WTC11 (cell line): ENCODE data around the gene SLC8A1.

Experiments used
- JUN ChIP-seq: sonication (generic); formaldehyde crosslinking; IDR thresholded peaks from 2 replicates; pipeline ENCODE4 v1.8.0; 2023; ENCODE audit warnings: mild to moderate bottlenecking, missing genetic modification reagents
- KAT7 ChIP-seq: sonication (generic); formaldehyde crosslinking; IDR thresholded peaks from 2 replicates; pipeline ENCODE4 v1.8.1; 2023; ENCODE audit warnings: missing genetic modification reagents, mild to moderate bottlenecking, borderline replicate concordance
- NR1H2 ChIP-seq: sonication (generic); formaldehyde crosslinking; IDR thresholded peaks from 2 replicates; pipeline ENCODE4 v1.9.0; 2021; ENCODE audit warnings: mild to moderate bottlenecking, moderate library complexity, missing genetic modification reagents
- NR3C1 ChIP-seq: sonication (generic); formaldehyde crosslinking; conservative IDR thresholded peaks from 2 replicates; pipeline ENCODE4 v1.8.1; 2023; ENCODE audit warnings: low read depth, mild to moderate bottlenecking, missing genetic modification reagents
- TCF7 ChIP-seq: sonication (generic); formaldehyde crosslinking; IDR thresholded peaks from 2 replicates; pipeline ENCODE4 v1.8.0; 2022; ENCODE audit warnings: mild to moderate bottlenecking, low read depth, missing genetic modification reagents, moderate library complexity
- ZNF138 ChIP-seq: sonication (generic); formaldehyde crosslinking; conservative IDR thresholded peaks from 2 replicates; pipeline ENCODE4 v1.8.1; 2022; ENCODE audit warnings: mild to moderate bottlenecking, moderate library complexity, missing genetic modification reagents
- TF ChIP-seq, protein P1 (sequence below): fragments of 200-600 bp; IDR thresholded peaks from 2 replicates; pipeline ENCODE4 v1.8.0; 2022; ENCODE audit warnings: antibody characterized with exemption
- TF ChIP-seq, protein P2 (sequence below): sonication (generic); formaldehyde crosslinking; IDR thresholded peaks from 2 replicates; pipeline ENCODE4 v1.8.1; 2023; ENCODE audit warnings: mild to moderate bottlenecking, missing genetic modification reagents, moderate library complexity
- TF ChIP-seq, protein P3 (sequence below): fragments of 250-450 bp; sonication (Bioruptor Pico); IDR thresholded peaks from 2 replicates; pipeline ENCODE4 v1.8.0; 2021; ENCODE audit warnings: mild to moderate bottlenecking
- TF ChIP-seq, protein P4 (sequence below): sonication (generic); formaldehyde crosslinking; IDR thresholded peaks from 2 replicates; pipeline ENCODE4 v1.8.0; 2022; ENCODE audit warnings: mild to moderate bottlenecking, missing genetic modification reagents
- TF ChIP-seq, protein P5 (sequence below): sonication (generic); formaldehyde crosslinking; conservative IDR thresholded peaks from 2 replicates; pipeline ENCODE4 v1.8.1; 2022; ENCODE audit warnings: mild to moderate bottlenecking, missing genetic modification reagents
- TF ChIP-seq, protein P6 (sequence below): sonication (generic); formaldehyde crosslinking; IDR thresholded peaks from 2 replicates; pipeline ENCODE4 v1.8.0; 2023; ENCODE audit warnings: mild to moderate bottlenecking, missing genetic modification reagents

DNA sequence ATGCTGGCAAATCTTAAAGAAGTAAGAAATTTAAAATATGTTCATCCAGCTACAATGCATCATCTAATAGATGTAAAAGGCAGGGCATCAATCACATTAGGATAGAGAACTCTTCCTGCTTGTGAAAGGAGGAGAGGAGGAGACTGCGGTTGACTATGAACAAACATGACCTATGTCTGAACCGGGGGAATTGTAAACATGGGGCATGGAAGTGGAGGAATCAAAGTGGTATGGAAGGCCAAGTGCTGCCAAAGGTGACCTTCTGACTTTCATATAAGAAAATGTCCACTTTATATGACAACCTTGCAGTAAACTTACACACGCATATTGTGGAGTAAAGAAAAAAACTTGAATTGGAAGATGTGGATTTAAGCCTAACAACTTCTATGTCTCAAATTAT is 20.0 kb upstream of the SLC8A1 start:
- TF ChIP-seq, protein P1, sequence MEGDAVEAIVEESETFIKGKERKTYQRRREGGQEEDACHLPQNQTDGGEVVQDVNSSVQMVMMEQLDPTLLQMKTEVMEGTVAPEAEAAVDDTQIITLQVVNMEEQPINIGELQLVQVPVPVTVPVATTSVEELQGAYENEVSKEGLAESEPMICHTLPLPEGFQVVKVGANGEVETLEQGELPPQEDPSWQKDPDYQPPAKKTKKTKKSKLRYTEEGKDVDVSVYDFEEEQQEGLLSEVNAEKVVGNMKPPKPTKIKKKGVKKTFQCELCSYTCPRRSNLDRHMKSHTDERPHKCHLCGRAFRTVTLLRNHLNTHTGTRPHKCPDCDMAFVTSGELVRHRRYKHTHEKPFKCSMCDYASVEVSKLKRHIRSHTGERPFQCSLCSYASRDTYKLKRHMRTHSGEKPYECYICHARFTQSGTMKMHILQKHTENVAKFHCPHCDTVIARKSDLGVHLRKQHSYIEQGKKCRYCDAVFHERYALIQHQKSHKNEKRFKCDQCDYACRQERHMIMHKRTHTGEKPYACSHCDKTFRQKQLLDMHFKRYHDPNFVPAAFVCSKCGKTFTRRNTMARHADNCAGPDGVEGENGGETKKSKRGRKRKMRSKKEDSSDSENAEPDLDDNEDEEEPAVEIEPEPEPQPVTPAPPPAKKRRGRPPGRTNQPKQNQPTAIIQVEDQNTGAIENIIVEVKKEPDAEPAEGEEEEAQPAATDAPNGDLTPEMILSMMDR = no peak
- no peak for TF ChIP-seq ZNF138 (CRISPR knock-in tag)
- TF ChIP-seq, protein P2, sequence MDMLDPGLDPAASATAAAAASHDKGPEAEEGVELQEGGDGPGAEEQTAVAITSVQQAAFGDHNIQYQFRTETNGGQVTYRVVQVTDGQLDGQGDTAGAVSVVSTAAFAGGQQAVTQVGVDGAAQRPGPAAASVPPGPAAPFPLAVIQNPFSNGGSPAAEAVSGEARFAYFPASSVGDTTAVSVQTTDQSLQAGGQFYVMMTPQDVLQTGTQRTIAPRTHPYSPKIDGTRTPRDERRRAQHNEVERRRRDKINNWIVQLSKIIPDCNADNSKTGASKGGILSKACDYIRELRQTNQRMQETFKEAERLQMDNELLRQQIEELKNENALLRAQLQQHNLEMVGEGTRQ = no peak
- no peak for TF ChIP-seq JUN (CRISPR knock-in tag)
- TF ChIP-seq, protein P3, sequence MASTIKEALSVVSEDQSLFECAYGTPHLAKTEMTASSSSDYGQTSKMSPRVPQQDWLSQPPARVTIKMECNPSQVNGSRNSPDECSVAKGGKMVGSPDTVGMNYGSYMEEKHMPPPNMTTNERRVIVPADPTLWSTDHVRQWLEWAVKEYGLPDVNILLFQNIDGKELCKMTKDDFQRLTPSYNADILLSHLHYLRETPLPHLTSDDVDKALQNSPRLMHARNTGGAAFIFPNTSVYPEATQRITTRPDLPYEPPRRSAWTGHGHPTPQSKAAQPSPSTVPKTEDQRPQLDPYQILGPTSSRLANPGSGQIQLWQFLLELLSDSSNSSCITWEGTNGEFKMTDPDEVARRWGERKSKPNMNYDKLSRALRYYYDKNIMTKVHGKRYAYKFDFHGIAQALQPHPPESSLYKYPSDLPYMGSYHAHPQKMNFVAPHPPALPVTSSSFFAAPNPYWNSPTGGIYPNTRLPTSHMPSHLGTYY (CRISPR knock-in tag) = no peak
- no peak for TF ChIP-seq NR3C1
- TF ChIP-seq TCF7 = no peak
- TF ChIP-seq NR1H2 (CRISPR knock-in tag) = no peak
- TF ChIP-seq, protein P4, sequence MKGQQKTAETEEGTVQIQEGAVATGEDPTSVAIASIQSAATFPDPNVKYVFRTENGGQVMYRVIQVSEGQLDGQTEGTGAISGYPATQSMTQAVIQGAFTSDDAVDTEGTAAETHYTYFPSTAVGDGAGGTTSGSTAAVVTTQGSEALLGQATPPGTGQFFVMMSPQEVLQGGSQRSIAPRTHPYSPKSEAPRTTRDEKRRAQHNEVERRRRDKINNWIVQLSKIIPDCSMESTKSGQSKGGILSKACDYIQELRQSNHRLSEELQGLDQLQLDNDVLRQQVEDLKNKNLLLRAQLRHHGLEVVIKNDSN (CRISPR knock-in tag) = no peak
- TF ChIP-seq, protein P5, sequence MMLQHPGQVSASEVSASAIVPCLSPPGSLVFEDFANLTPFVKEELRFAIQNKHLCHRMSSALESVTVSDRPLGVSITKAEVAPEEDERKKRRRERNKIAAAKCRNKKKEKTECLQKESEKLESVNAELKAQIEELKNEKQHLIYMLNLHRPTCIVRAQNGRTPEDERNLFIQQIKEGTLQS (CRISPR knock-in tag) = no peak
- TF ChIP-seq, protein P6, sequence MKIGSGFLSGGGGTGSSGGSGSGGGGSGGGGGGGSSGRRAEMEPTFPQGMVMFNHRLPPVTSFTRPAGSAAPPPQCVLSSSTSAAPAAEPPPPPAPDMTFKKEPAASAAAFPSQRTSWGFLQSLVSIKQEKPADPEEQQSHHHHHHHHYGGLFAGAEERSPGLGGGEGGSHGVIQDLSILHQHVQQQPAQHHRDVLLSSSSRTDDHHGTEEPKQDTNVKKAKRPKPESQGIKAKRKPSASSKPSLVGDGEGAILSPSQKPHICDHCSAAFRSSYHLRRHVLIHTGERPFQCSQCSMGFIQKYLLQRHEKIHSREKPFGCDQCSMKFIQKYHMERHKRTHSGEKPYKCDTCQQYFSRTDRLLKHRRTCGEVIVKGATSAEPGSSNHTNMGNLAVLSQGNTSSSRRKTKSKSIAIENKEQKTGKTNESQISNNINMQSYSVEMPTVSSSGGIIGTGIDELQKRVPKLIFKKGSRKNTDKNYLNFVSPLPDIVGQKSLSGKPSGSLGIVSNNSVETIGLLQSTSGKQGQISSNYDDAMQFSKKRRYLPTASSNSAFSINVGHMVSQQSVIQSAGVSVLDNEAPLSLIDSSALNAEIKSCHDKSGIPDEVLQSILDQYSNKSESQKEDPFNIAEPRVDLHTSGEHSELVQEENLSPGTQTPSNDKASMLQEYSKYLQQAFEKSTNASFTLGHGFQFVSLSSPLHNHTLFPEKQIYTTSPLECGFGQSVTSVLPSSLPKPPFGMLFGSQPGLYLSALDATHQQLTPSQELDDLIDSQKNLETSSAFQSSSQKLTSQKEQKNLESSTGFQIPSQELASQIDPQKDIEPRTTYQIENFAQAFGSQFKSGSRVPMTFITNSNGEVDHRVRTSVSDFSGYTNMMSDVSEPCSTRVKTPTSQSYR = no peak
- no peak for TF ChIP-seq KAT7
